CD4-positive, alpha-beta T cell (primary cell): ENCODE results near the gene LYST. TPM values are rescaled to one million over a fixed set of nuclear protein-coding genes. Genes with fewer than 3 reads are reported as not detected.

ENCODE experiments used
- ATAC-seq: fragments of 200-7000 bp; cut with Tn5 transposase; one replicate; pipeline ENCODE4 v1.10.0; 2022; ENCODE audit warnings: mild to moderate bottlenecking; ENCODE audit not compliant: poor library complexity
- CTCF ChIA-PET: fragments of 350-600 bp; sonication (Branson Sonifier 250); formaldehyde crosslinking; loops from one replicate; lab custom pipeline; 2021; ENCODE audit warnings: antibody characterized with exemption, inconsistent platforms; lab: Charles Lee
- POLR2A ChIA-PET: fragments of 350-600 bp; sonication (Branson Sonifier 250); formaldehyde crosslinking; loops from one replicate; lab custom pipeline; 2021; ENCODE audit warnings: antibody characterized with exemption, inconsistent platforms; lab: Charles Lee
- DNase-seq, 14 experiments: peaks; one replicate each; pipeline ENCODE4 v3.0.0-alpha.2; 2013 to 2020; ENCODE audit warnings: mixed read lengths in 2 of 14
- H3K27ac ChIP-seq, 2 donors: one replicate each; pipeline versions ENCODE4 v1.5.1 to v1.7.0; 2013; ENCODE audit warnings: low read length in 2 of 2, low read depth in 1 of 2, mild to moderate bottlenecking in 1 of 2
- H3K27me3 ChIP-seq, 2 experiments: 1 replicate in 1 of 2; 2 replicates in 1 of 2; pipeline versions ENCODE4 v1.6.1 to v1.7.0; 2013; ENCODE audit warnings: low read length in 2 of 2, control low read depth in 1 of 2, mild to moderate bottlenecking in 1 of 2, moderate library complexity in 1 of 2; ENCODE audit not compliant: insufficient read depth in 2 of 2, control insufficient read depth in 1 of 2
- H3K36me3 ChIP-seq: one replicate; pipeline ENCODE4 v1.6.1; 2013; ENCODE audit warnings: low read length, control low read depth; ENCODE audit not compliant: insufficient read depth
- H3K4me1 ChIP-seq: one replicate; pipeline ENCODE4 v1.6.1; 2013; ENCODE audit warnings: low read length, control low read depth; ENCODE audit not compliant: insufficient read depth
- H3K4me3 ChIP-seq: one replicate; pipeline ENCODE4 v1.5.1; 2013; ENCODE audit warnings: mild to moderate bottlenecking, low read length, moderate library complexity
- H3K9me3 ChIP-seq, 2 experiments: 1 replicate in 1 of 2; 2 replicates in 1 of 2; pipeline versions ENCODE4 v1.6.1 to v1.7.0; 2013; ENCODE audit warnings: low read length in 2 of 2, mild to moderate bottlenecking in 2 of 2, control low read depth in 1 of 2, moderate library complexity in 1 of 2; ENCODE audit not compliant: control insufficient read depth in 1 of 2, insufficient read depth in 1 of 2
- H3K27ac Mint-ChIP-seq: one replicate; pipeline ENCODE4 v1.8.0; 2020; ENCODE audit warnings: mixed read lengths
- H3K27me3 Mint-ChIP-seq: one replicate; pipeline ENCODE4 v1.8.0; 2021; ENCODE audit warnings: mixed read lengths
- H3K36me3 Mint-ChIP-seq: one replicate; pipeline ENCODE4 v1.8.0; 2021; ENCODE audit warnings: low read depth, mixed read lengths
- H3K4me1 Mint-ChIP-seq: one replicate; pipeline ENCODE4 v1.8.0; 2021; ENCODE audit warnings: low read depth, mixed read lengths
- H3K4me3 Mint-ChIP-seq: one replicate; pipeline ENCODE4 v1.8.0; 2020; ENCODE audit warnings: mild to moderate bottlenecking, mixed read lengths
- H3K9me3 Mint-ChIP-seq: one replicate; pipeline ENCODE4 v1.8.0; 2020; ENCODE audit warnings: mixed read lengths
- intact Hi-C, 2 experiments: fragments of 100-400 bp; cut with DNase I in 1 of 2; cut with micrococcal nuclease in 1 of 2; formaldehyde crosslinking; loops; one replicate each; pipeline versions ENCODE4 v1.15.1 to v1.9.0; 2023 to 2025; cut with DNase I, micrococcal nuclease
- total RNA-seq, 174 experiments: library from RNA in 2 of 174; stranded (reverse) in 2 of 174; gene quantifications; one replicate each; pipeline ENCODE4 v1.2.3 and lab custom pipeline; 2021 to 2026
- TF ChIP-seq, protein P1 (sequence below): fragments of 200-600 bp; IDR thresholded peaks from one replicate; pipeline ENCODE4 v1.8.0; 2022; ENCODE audit warnings: antibody characterized with exemption, mild to moderate bottlenecking

Gene LYST
- total RNA-seq, 2 experiments from 2014 or later = 24.9 to 26.8 TPM

DNA sequence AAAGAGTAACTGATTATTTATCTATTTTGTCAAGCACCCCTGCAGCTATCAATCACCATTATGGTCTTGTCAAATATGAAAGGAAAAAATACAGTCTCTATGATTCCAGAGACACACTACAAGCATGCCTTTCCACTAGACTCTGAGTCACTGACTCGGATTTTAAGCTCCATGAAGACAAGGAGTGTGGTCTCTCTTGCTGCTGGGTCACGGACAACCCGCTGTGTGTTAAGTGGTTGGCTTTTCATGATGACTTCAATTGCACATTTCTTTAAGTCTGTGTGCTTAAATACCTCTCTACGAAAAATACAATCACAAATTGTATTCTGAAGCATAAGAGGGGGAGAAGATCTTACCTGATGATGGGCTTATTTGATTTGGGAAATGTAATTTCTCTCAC lies 203.1 kb downstream of the LYST start:
- Histone ChIP-seq H3K4me1 (no peaks in the 10 kb centered on the region), H3K9me3 (no peaks in the 10 kb centered on the region), H3K4me3 (no peak overlapping the region), H3K36me3 (peaks cover 23% of the 10 kb centered on the region), H3K27ac (no peak overlapping the region), H3K27me3 (no peaks in the 10 kb centered on the region)
- DNase-seq = no peak
- TF ChIP-seq, protein P1, sequence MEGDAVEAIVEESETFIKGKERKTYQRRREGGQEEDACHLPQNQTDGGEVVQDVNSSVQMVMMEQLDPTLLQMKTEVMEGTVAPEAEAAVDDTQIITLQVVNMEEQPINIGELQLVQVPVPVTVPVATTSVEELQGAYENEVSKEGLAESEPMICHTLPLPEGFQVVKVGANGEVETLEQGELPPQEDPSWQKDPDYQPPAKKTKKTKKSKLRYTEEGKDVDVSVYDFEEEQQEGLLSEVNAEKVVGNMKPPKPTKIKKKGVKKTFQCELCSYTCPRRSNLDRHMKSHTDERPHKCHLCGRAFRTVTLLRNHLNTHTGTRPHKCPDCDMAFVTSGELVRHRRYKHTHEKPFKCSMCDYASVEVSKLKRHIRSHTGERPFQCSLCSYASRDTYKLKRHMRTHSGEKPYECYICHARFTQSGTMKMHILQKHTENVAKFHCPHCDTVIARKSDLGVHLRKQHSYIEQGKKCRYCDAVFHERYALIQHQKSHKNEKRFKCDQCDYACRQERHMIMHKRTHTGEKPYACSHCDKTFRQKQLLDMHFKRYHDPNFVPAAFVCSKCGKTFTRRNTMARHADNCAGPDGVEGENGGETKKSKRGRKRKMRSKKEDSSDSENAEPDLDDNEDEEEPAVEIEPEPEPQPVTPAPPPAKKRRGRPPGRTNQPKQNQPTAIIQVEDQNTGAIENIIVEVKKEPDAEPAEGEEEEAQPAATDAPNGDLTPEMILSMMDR = no peak
- Mint-ChIP-seq H3K9me3 (no peaks in the 10 kb centered on the region), H3K27me3 (no peaks in the 10 kb centered on the region), H3K27ac (no peak overlapping the region), H3K4me3 (no peak overlapping the region), H3K4me1 (no peaks in the 10 kb centered on the region), H3K36me3 (peaks cover 47% of the 10 kb centered on the region)
- CTCF ChIA-PET = no interaction called here
- intact Hi-C loops = no loop called here
- POLR2A ChIA-PET = no interaction called here
- ATAC-seq = no peak

- no peaks in the 10 kb centered on the region for H3K27me3 ChIP-seq
- CTCF ChIA-PET = no interaction called here
- ATAC-seq (no peak), DNase-seq (no peak)
- Mint-ChIP-seq H3K4me1 (no peaks in the 10 kb centered on the region), H3K27ac (no peak overlapping the region), H3K9me3 (no peaks in the 10 kb centered on the region), H3K27me3 (peaks cover 4% of the 10 kb centered on the region), H3K36me3 (peaks cover 36% of the 10 kb centered on the region), H3K4me3 (no peak overlapping the region)
- peaks cover 23% of the 10 kb centered on the region for H3K36me3 ChIP-seq
- POLR2A ChIA-PET = no interaction called here
- TF ChIP-seq, protein P1 = no peak
- H3K4me1 ChIP-seq = no peaks in the 10 kb centered on the region
- H3K9me3 ChIP-seq = no peaks in the 10 kb centered on the region
- H3K4me3 ChIP-seq = no peak overlapping the region
- intact Hi-C loops = no loop called here
- H3K27ac ChIP-seq = no peak overlapping the region
Measured at GRCh38 chr1:235661568-235661967, 205.1 kb downstream of the LYST start.

DNA sequence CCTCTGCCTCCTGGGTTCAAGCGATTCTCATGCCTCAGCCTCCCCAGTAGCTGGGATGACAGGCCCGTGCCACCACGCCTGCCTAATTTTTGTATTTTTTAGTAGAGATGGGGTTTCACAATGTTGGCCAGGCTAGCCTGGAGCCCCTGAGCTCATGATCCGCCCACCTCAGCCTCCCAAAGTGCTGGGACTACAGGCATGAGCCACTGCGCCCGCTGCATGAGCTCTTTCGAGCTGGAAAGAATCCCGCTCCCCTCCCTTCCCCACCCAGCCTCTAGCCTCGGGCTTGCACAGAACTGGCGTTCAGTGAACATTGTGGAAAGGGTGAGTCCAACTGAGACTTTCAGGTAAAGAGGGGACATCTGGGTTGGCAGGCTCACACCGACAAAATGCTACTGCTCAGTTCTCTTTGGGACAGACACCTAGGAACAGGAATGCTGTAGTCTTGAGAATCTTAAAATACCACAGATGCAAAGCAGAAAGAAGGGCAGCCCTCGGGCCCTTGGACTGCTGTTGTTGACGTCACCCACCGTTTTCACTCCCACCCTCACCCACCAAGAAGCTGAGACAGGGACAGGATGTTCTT lies 207.4 kb downstream of the LYST start:
- Mint-ChIP-seq H3K36me3 (peaks cover 42% of the 10 kb centered on the region), H3K27me3 (peaks cover 27% of the 10 kb centered on the region), H3K4me1 (no peaks in the 10 kb centered on the region), H3K4me3 (no peak overlapping the region), H3K9me3 (peaks cover 3% of the 10 kb centered on the region), H3K27ac (no peak overlapping the region)
- CTCF ChIA-PET = no interaction called here
- ATAC-seq = no peak
- H3K4me3 ChIP-seq = no peak overlapping the region
- H3K27me3 ChIP-seq = no peaks in the 10 kb centered on the region
- intact Hi-C loops = no loop called here
- TF ChIP-seq, protein P1 = no peak
- H3K4me1 ChIP-seq = no peaks in the 10 kb centered on the region
- POLR2A ChIA-PET = no interaction called here
- no peak for DNase-seq
- H3K9me3 ChIP-seq = no peaks in the 10 kb centered on the region
- H3K27ac ChIP-seq = no peak overlapping the region
- peaks cover 20% of the 10 kb centered on the region for H3K36me3 ChIP-seq
